GM12874 (cell line): Measurements from ENCODE around the gene CST4.

ENCODE experiments used
- CTCF ChIP-seq: IDR thresholded peaks from 2 replicates; pipeline ENCODE4 v1.5.1; 2011; ENCODE audit warnings: low read depth, mild to moderate bottlenecking, control low read depth, low read length, moderate library complexity; ENCODE audit not compliant: insufficient read depth

CST4 gene

GRCh38 chr20:23645575-23645974 lies 43.3 kb downstream of the CST4 start:
- no peak for TF ChIP-seq CTCF

GRCh38 chr20:23644164-23644563 lies 44.7 kb downstream of the CST4 start:
- no peak for TF ChIP-seq CTCF

- no peak for TF ChIP-seq CTCF
Observed at GRCh38 chr20:23643659-23644058, 45.2 kb downstream of the CST4 start.

- no peak for TF ChIP-seq CTCF
Observed at GRCh38 chr20:23641936-23642751, 46.7 kb downstream of the CST4 start.

- TF ChIP-seq CTCF: no peak
Observed at GRCh38 chr20:23640671-23641667, 47.9 kb downstream of the CST4 start.

GRCh38 chr20:23640018-23640601 lies 48.7 kb downstream of the CST4 start:
- TF ChIP-seq CTCF: no peak

- no peak for TF ChIP-seq CTCF
Observed at GRCh38 chr20:23639490-23639958, 49.3 kb downstream of the CST4 start.
